Activated effector memory CD4-positive, alpha-beta T cell treated with Interleukin-2 at 50 U/mL for 16 hours (primary cell): Measurements from ENCODE around the gene KCTD2.

Experiments
- DNase-seq: peaks from one replicate; pipeline ENCODE4 v3.0.0-alpha.2; 2020

KCTD2 gene

DNA sequence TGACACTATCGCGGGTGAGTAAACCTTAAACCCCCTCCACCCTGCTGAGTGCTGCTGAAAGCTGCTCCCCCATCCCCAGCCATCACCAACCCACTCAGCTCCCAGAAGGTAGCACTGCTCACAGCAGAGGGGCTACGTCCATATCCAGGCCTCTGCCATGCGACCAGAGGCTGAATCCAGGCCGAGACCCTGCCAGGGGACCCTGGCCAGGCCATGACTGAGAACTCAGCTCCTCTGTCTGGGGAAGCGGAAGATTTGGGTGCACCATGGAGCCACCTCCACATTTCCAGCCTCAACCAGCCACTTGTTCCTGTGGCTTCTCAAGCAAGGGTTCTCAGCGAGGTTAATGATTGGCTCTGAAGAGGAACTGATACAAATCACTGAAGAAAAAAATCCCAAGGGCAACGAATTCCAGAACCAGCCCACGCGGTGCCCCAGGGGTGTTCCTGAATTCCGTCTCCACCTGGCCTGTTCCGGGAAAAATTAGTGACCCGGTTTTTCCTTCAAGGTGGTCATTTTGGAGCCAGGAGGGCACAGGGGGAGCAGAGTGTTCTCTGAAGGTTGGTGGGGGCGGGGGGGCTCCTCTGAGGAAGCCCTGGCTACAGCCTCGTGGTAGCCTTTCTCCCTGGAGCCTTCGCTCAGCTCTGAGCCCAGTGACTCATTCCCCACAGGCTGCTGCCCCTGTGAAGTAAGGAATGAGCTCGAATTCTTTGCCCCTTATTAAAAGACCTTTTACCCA, 31.4 kb downstream of the KCTD2 start:
- no peak for DNase-seq

DNA sequence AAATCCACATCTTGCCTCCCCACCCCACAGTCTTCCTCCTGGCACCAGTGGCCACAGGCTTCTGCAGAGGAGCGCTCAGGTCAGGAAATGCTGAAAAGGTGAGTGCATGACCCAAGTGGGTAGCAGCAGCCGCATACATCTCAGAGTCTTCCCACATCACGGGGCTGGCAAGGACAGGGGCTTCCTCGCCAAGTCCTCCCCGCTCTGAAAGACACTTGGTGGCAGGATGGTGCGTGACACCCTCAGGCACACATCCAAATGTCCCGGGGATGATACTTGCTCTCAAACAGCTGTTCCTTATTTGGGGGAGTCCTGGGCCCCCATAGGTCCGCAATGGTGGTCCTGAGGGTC, 32.0 kb downstream of the KCTD2 start:
- DNase-seq, result no peak

DNA sequence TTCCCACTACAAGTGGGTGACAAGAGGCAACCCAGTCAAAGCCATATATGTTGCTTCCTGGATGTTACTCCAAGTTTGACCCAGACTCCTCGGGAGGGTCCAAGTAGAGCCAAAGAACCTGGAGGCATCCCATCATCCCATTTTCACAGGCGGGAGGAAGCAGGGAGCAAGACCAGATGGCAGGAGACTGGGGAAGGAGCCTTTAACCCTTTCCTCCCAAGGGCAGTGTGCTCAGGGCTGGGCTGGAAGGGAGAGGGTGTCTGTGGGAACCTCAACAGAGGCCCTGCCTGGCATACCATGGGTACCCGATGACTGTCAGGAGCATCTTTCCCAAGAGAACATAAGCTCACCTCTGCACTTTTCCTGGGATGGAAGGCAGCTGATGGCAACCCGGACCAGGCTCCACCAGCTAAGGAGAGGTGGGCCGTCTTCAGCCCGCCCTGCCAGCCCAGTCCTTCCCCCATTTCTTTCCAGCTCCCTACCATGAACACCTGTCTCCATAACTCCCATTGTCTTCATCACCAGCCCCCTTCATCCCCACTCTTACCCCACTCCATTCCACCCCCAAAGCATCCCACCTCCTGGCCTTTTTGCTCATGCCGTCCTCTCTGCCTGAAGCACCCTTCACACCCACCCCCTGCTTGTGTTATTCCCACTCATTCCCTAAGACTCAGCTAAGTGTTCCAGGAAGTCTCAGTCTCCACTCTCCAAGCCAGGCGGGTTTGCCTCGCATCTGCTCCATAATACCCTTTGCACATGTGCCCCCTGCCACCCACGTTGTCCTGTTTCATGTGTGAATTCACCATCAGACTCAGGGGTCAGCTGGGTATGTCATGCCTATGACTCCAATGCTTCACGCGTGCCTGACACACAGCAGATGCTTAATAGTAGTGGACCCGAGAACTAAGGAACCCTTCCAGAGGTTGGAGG, 34.9 kb downstream of the KCTD2 start:
- no peak for DNase-seq

DNA sequence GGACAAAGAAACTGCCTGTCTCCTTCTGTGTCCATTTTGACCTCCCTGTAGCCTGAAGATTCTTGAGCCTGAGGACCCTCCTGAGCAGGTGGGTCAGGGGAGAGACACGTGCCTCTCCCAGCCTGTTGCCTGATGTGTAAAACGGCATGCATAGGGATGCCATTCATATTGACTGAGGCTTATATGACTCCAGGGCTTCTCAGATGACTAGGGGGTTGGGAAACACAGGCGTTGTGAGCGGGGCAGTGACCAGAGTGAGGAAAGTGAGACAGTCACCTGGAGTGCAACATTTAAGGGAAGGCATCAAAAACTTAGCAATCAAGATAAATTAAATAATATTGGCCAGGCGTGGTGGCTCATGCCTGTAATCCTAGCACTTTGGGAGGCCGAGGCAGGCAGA, 35.7 kb downstream of the KCTD2 start:
- no peak for DNase-seq

DNA sequence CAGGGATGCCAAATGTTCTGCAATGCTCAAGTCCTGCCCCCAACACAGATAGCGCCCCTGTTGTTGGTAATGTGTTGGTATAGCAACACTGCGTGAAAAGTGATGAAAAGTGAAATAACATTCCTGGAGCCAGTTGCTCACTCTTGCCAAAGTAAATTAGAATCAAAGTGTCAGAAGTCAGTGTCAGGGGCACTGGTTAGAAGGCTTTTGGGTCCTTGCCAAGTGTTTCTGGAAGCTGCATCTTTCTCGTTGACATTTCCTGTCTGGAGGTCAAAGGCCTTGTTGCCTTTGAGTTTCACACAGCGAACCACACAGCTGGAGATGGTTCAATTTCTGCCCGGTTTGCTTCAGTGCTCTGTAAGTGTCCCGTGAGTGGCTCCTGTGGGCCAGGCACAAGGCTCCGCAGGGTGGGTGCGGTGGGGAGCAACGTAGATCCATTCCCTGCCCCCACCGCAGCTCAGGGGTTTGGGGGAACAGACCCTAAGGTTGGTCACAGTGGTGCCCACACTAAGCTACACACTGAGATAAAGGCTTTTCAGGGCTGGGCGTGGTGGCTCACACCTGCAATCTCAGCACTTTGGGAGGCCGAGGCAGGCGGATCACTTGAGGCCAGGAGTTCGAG, 37.1 kb downstream of the KCTD2 start:
- DNase-seq, result no peak

DNA sequence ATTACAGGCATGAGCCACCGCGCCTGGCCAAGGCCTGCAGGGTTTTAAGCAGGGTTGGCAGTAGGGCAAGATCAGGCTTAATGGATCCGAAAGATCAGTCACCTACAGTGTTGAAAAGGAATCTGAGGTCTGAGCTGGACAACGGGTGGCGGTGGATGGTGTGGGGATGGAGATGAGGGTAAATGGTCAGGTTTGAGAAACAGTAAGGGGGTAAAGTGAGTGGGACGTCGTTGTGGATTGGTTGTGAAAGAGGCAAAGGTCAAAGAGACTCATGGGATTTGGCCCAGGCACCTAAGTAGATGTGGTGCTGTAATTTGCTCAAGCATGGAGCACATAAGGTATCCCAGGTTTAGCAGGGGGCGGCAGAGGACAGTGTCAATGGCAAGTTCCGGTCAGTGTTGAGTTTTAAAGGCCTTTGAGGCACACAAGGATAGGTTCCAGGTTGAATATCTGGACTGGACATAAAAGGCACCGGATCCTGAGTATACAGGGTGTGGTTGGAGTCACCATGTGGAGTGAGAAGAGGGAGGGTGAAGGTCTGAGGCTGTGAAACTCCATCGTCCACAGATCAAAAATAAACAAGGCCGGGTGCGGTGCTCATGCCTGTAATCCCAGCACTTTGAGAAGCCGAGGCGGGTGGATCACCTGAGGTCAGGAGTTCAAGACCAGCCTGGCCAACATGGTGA, 39.6 kb downstream of the KCTD2 start:
- no peak for DNase-seq

DNA sequence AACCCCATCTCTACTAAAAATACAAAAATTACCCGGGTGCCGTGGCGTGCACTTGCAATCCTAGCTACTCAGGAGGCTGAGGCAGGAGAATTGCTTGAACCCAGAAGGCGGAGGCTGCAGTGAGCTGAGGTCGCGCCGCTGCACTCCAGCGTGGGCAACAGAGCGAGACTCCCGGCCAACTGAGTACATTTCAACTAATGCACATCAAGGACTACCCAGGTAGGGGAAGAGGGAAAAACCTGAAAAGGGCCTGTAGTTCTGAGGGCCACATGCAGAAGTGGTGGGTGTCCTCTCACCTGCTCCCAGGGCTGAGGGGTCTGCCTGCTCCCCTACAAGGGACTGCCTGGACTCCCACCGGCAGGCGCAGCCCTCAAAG, 40.1 kb downstream of the KCTD2 start:
- no peak for DNase-seq

DNA sequence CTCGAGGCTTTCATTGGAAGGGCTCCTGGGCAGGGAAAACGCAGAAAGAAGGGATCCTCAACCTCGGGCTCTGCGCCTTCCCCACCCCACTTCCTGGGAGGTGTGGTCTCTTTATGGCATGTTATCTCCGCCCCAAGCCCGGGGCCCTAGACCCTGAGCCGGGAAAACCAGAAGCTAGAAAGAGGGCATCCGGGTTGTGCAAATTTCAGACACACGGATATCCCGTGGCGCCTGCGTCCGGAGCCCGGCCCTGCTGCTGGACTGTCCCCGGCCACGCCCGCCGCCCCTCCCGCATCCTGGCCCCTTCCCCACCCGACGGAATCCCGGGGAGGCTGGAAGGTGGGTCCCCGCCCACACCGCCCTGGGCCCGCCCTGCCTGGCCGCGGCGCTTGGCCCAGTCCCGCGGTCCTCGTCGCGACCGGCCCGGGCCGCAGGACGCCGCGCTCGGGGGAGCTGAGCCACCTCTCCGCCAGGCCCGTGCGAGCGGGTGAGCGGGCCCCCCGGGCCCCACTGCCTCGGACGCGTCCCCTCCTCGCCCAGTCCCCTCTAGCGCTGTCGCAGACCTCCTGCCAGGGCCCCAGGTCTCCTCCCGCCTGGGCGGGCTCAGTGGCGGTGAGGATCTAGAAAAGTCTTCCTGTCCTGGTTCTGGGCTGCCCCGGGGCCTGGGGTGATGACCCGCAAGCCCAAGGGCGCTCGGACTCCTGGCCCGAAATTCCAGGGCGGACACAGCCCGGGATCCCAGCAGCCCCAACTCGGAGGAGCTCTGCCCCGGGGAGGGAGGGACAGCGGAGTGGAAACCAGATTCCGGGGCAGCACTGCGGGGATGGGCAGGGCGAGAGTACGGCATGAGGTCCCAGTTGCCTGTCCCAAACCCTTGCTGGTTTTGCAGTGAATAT, 40.8 kb downstream of the KCTD2 start, which contains the start of gene SLC16A5:
SLC16A5 (plus strand) TSS at position 397 of the 896 bp plus-strand sequence. CDS start 5,683 bp downstream, outside the sequence.
- DNase-seq, result peak; percentile 45

DNA sequence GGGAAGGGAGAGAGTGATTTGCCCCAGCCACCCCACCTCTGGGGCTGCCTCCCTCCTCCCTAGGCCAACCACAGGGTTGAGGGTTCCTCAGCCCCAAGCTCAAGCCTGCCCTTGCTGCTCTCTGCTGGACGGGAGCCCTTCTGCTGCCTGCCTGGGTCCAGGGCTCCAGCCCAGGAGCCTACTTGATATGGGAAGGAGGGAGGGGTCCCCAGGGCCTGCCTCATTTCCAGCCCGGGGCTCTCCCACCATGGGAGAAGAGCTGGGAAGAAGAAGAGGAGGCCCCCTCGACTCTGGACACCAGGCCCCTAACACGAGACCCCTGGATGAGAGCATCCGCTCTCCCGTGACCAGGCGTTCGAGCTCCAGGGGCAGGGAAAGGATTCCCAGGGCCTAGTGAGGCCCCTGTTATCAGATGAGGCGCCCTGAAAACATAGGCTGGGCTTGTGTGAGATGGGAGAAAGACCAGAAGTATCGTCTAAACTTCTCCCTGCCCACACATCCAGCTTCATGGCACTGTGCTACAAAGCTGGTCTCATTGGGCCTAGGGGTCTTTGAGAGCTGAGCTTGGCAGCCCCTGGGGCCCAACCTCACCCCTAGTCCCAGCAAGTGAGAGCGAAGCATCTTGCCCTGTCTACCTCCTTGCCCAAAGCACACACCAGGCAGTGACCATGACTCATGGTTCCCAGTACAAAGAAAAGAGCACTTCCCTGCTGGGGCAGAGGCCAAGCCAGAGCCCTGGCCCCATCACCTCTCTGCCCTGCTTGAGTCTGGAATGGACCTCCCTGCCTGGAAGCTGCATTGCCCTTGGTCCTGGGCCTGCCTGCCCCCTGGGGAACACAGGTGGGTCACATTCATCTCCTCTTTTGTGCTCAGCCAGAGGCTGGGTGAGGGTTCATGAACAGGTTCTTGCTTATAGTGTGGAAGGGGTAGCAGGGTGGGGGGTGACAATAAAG, 41.7 kb downstream of the KCTD2 start:
- DNase-seq, result no peak

DNA sequence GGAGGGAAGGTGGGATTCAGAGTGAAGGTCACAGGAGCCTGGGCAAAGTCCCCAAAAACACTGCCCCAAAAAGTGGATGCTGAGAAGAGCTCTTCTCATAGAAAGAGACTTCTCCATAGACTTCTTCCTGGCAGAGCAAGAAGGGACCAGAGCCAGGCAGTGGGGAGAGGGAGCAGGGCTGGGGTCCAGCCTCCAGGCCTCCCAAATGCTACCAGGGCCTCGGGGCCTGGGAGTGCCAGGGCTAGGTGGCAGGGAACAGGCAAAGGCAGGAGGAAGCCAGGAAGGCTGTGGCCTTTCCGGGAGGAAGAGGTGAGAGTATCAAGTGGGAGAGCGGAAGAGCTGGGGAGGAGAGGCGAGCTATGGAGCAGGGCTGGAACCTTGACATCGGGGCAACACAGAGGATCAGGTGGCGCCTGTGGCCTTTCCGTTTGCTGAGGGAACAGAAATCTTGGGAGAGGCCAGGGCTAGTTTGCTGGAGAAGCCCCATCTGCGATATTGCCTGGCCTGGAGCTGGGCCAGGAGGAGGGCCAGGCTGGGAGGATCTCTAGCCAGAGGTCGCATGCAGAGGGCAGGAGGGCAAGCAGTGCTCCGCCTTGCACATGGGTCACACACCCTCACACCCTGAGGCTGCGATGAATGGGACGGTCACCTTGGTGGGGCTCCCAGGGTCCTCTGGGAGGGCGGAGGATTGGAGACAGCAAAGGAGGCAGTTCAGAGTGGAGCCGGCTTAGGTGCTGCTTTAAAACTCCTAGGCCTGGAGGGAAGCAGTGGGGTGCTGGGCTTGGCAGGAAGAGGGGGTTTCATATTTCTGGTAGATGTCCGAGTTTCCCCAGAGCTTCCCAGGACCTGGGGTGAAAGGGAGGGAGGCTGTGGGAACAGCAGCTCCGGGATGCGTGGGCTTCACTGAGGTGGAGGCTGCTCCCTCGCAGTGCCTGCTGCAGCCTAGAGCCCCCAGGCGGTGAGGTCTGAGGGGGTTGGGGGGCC, 44.1 kb downstream of the KCTD2 start:
- no peak for DNase-seq

DNA sequence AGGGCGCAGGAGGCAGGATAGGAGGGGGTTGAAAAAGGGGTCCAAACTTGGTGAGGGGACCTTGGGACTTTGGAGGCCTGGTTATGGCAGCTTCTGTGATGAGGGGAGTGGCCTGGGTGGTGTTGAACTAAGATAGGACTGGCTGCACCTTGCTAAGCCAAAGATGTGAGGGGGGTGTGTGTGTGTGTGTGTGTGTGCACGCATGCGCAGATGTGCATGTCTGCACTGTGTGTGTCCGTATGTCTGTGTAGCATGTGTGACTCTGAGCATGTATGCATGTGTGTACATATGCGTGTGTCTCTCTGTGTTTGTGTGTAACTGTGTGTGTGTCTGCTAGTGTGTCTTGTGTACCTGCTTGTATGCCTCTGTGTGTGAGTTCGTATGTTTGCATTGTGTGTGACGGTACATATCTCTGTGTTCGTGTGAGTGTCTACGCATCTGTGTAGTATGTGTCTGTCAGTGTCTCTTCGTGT, 44.9 kb downstream of the KCTD2 start:
- DNase-seq, result no peak

DNA sequence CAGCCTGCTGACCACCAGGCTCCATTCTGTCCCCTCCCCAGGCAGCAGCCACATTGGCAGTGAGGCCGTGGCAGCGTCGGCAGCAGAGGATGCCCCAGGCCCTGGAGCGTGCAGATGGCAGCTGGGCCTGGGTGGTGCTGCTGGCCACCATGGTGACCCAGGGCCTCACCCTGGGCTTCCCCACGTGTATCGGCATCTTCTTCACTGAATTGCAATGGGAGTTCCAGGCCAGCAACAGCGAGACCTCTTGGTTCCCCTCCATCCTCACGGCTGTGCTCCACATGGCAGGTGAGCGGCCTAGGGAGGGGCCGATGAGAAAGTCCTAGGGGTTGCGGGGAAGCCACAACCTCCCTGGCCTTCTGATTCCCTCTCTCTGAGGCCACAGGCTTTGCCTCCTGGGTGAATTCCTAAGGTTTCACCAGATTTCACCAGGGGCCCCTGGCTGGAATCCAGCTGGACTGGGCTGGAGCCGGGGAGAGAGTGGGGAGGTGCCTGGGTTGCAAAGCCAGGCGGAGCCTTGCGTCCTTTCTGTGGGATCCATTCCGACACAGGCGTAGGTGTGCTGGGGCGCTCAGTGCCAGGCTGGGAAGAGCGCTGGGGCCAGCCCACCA, 46.6 kb downstream of the KCTD2 start:
- no peak for DNase-seq

DNA sequence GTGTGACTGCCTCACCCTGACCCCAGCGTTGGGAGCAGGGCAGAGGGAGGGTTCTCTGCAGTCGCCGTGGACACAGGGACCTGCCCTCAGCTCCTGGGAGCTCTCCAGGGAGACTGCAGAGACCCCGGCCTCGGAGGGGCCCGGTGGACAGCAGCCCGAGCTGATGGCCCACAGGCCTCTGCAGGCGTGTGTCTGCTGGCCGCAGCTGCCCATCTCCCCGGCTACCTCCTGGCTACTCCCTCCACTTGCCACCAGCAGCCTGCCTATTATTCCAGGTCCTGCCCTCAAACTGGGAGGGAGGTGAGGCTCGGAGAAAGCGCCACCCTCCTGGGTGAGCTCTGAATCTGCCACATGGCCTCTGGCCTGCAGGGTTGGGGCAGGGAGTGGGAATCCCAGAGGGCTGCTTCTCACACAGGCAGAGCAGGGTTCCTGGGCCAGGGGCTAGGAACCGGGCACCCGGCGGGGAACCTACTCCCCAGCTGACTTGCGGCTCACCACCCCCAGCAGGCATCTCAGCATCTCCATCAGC, 47.9 kb downstream of the KCTD2 start:
- no peak for DNase-seq

DNA sequence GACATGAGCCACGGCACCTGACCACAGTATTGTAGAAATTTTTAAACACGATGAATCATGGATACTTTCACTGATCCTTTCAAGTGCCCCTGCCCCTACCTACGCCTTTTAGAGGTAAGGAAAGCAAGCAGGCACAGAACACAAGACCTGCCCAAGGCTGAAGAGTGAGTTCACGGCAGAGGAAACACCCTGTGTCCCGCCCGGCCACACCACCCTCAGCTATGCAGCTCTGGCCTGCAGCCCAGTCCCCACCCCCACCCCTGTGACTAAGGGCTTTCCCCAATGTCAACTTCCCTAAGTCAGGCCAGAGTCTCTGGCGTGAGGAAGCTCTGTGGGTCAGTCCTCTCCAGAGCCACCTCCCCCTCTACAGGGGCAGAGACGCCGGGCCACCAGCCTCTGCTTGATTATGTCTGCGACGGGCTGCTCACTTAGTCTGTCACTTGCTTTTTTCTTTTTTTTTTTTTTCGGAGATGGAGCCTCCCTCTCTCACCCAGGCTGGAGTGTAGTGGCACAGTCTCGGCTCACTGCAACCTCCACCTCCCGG, 49.1 kb downstream of the KCTD2 start:
- no peak for DNase-seq

DNA sequence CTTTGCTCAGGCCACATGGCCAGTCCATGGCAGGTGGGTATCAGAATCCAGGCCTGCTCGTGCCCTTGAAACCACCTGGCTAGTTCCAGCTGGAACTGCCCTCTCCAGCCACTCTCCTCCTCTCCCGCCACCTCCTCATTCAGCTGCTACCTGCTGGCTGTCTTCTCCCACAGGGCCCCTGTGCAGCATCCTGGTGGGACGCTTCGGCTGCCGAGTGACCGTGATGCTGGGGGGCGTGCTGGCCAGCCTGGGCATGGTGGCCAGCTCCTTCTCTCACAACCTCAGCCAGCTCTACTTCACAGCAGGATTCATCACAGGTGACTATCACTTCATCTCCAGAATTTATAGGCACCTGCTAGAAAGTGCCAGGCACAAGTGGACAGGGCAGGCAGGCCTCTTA, 50.8 kb downstream of the KCTD2 start:
- no peak for DNase-seq

DNA sequence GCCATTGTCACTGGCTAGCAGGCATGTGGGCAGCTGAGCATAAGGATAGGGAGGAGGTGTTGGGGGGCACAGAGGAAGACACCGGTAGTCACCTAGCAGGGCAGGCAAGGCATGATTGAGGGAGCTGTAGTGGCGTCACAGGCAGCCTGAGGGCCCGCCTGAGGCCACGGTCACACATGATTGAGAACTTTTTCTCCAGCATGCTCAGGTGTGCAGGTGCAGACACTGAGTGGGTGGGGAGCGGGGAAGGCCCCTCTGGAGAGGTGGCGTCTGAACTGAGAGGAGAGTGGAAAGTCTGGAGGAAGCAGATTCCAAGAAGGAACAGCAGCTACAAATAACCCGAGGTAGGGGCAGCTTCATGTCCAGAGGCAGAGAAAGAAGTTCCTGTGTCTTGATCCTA, 51.8 kb downstream of the KCTD2 start:
- DNase-seq, result no peak

DNA sequence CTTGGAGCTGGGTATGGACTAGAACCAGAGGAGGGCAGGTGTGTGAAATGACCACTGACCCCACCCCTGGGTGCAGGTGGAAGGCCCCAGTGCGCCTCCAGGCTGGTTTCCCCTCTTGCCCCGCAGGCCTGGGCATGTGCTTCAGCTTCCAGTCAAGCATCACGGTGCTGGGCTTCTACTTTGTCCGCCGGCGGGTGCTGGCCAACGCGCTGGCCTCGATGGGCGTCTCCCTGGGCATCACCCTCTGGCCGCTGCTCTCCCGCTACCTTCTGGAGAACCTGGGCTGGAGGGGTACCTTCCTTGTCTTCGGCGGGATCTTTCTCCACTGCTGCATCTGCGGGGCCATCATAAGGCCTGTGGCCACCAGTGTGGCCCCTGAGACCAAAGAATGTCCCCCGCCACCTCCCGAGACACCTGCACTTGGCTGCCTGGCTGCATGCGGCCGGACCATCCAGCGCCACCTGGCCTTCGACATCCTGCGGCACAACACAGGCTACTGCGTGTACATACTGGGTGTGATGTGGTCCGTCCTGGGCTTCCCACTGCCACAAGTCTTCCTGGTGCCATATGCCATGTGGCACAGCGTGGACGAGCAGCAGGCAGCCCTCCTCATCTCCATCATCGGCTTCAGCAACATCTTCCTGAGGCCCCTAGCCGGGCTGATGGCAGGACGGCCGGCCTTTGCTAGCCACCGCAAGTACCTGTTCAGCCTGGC, 53.0 kb downstream of the KCTD2 start:
- DNase-seq, result no peak

DNA sequence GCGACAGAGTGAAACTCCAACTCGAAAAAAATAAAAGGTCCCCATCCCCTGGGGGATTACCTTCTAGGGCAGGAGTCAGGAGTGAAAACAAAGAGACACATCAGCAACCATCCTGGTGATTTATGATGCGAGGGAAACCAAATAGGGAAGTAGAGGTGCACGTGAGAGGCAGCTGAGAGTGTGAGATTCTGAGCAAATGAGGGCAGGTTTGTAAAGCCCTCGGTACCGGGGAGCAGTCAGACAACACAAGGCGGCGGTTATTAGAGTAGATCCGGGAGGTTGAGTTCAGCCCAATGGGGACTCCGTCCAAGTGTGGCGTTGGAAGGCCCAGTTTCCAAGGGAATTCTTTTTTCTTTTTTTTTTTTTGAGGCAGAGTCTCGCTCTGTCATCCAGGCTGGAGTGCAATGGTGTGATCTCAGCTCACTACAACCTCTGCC, 55.4 kb downstream of the KCTD2 start:
- DNase-seq, result no peak
